ENCODE data around the gene NTNG1. TPM values are rescaled to one million over a fixed set of nuclear protein-coding genes. Genes with fewer than 3 reads are reported as not detected.
A peak's percentile ranks its signal among the peaks of the same experiment; 100 is the strongest.

Gene NTNG1
- polyA plus RNA-seq, 3 donors: 32.5 to 43.1 (median 33.7) TPM

GRCh38 chr1:107254306-107254705 is 113.5 kb downstream of the NTNG1 start:
- no peak for DNase-seq (ENCODE audit: low read depth in 3 of 3, low spot score in 2 of 3)

GRCh38 chr1:107255469-107255868 is 114.6 kb downstream of the NTNG1 start:
- DNase-seq (ENCODE audit: low read depth in 3 of 3, low spot score in 2 of 3): no peak

GRCh38 chr1:107262467-107263286 is 121.8 kb downstream of the NTNG1 start:
- no peak for DNase-seq (ENCODE audit: low read depth in 3 of 3, low spot score in 2 of 3)

GRCh38 chr1:107263291-107263915 is 122.6 kb downstream of the NTNG1 start:
- DNase-seq (ENCODE audit: low read depth in 3 of 3, low spot score in 2 of 3): no peak

GRCh38 chr1:107264007-107264406 is 123.2 kb downstream of the NTNG1 start:
- DNase-seq (ENCODE audit: low read depth in 3 of 3, low spot score in 2 of 3): no peak

- DNase-seq (ENCODE audit: low read depth in 3 of 3, low spot score in 2 of 3): no peak
Measured at GRCh38 chr1:107264561-107264960, 123.7 kb downstream of the NTNG1 start.

- no peak for DNase-seq (ENCODE audit: low read depth in 3 of 3, low spot score in 2 of 3)
Measured at GRCh38 chr1:107267489-107267888, 126.7 kb downstream of the NTNG1 start.

GRCh38 chr1:107272321-107272720 is 131.5 kb downstream of the NTNG1 start:
- no peak for DNase-seq (ENCODE audit: low read depth in 3 of 3, low spot score in 2 of 3)

GRCh38 chr1:107273515-107273914 is 132.7 kb downstream of the NTNG1 start:
- DNase-seq (ENCODE audit: low read depth in 3 of 3, low spot score in 2 of 3): no peak

GRCh38 chr1:107274227-107274626 is 133.4 kb downstream of the NTNG1 start:
- no peak for DNase-seq (ENCODE audit: low read depth in 3 of 3, low spot score in 2 of 3)

- DNase-seq (ENCODE audit: low read depth in 3 of 3, low spot score in 2 of 3): no peak
Measured at GRCh38 chr1:107276247-107276646, 135.4 kb downstream of the NTNG1 start.

- DNase-seq (ENCODE audit: low read depth in 3 of 3, low spot score in 2 of 3): peak in 2 of 3 donors; percentile 15 to 29
Measured at GRCh38 chr1:107277022-107277421, 136.2 kb downstream of the NTNG1 start.

GRCh38 chr1:107286125-107286524 is 145.3 kb downstream of the NTNG1 start:
- DNase-seq (ENCODE audit: low read depth in 3 of 3, low spot score in 2 of 3): no peak

GRCh38 chr1:107291987-107292386 is 151.1 kb downstream of the NTNG1 start:
- no peak for DNase-seq (ENCODE audit: low read depth in 3 of 3, low spot score in 2 of 3)

GRCh38 chr1:107293901-107294613 is 153.2 kb downstream of the NTNG1 start:
- no peak for DNase-seq (ENCODE audit: low read depth in 3 of 3, low spot score in 2 of 3)

GRCh38 chr1:107294686-107295085 is 153.8 kb downstream of the NTNG1 start:
- no peak for DNase-seq (ENCODE audit: low read depth in 3 of 3, low spot score in 2 of 3)

GRCh38 chr1:107297681-107298080 is 156.8 kb downstream of the NTNG1 start:
- no peak for DNase-seq (ENCODE audit: low read depth in 3 of 3, low spot score in 2 of 3)

- no peak for DNase-seq (ENCODE audit: low read depth in 3 of 3, low spot score in 2 of 3)
Measured at GRCh38 chr1:107298526-107298925, 157.7 kb downstream of the NTNG1 start.

- DNase-seq (ENCODE audit: low read depth in 3 of 3, low spot score in 2 of 3): no peak
Measured at GRCh38 chr1:107299521-107299920, 158.7 kb downstream of the NTNG1 start.

- no peak for DNase-seq (ENCODE audit: low read depth in 3 of 3, low spot score in 2 of 3)
Measured at GRCh38 chr1:107309962-107310361, 169.1 kb downstream of the NTNG1 start.

GRCh38 chr1:107315652-107316051 is 174.8 kb downstream of the NTNG1 start:
- no peak for DNase-seq (ENCODE audit: low read depth in 3 of 3, low spot score in 2 of 3)

GRCh38 chr1:107318932-107319331 is 178.1 kb downstream of the NTNG1 start:
- no peak for DNase-seq (ENCODE audit: low read depth in 3 of 3, low spot score in 2 of 3)
